Measurements from ENCODE around the gene ZC3H6.

Gene ZC3H6

GRCh38 chr2:112290088-112290487 lies 14.7 kb downstream of the ZC3H6 start:
- no peaks in the 10 kb centered on the region for H3K79me2 ChIP-seq (ENCODE audit: insufficient read depth, low read length)
- H3K4me3 ChIP-seq (ENCODE audit: low read length, poor library complexity, severe bottlenecking) = no peak overlapping the region
- no peak for TF ChIP-seq CTCF (conservative IDR thresholded peaks at IDR 0.05; ENCODE audit: low read length)
- TF ChIP-seq EZH2phosphoT487 (IDR thresholded peaks at IDR 0.05; ENCODE audit: borderline replicate concordance) = no peak
- no peaks in the 10 kb centered on the region for H3K9me3 ChIP-seq (ENCODE audit: insufficient read depth, low read depth, low read length)
- no peaks in the 10 kb centered on the region for H3K27me3 ChIP-seq (ENCODE audit: insufficient read depth, low read length, poor library complexity, severe bottlenecking)
- no peaks in the 10 kb centered on the region for H3K4me1 ChIP-seq (ENCODE audit: insufficient read depth, low read length, poor library complexity, severe bottlenecking)
- no peak overlapping the region for H2AFZ ChIP-seq (ENCODE audit: low read length)
- H4K20me1 ChIP-seq (ENCODE audit: insufficient read depth, low read length, poor library complexity, severe bottlenecking) = no peaks in the 10 kb centered on the region
- H3K4me2 ChIP-seq (ENCODE audit: low read depth, low read length, poor library complexity, severe bottlenecking) = no peak overlapping the region
- no peak overlapping the region for H3K9ac ChIP-seq (ENCODE audit: low read depth, low read length, poor library complexity, severe bottlenecking)
- no peaks in the 10 kb centered on the region for H3K36me3 ChIP-seq (ENCODE audit: insufficient read depth, low read length)
- no peaks in the 10 kb centered on the region for H3F3A ChIP-seq (ENCODE audit: low read depth)
- no peaks in the 10 kb centered on the region for H3K9me2 ChIP-seq (replicated peaks; ENCODE audit: low read depth, low read length)

- no peaks in the 10 kb centered on the region for H3K79me2 ChIP-seq (ENCODE audit: insufficient read depth, low read length)
- H2AFZ ChIP-seq (ENCODE audit: low read length) = no peak overlapping the region
- no peak overlapping the region for H3K4me3 ChIP-seq (ENCODE audit: low read length, poor library complexity, severe bottlenecking)
- no peaks in the 10 kb centered on the region for H3K9me3 ChIP-seq (ENCODE audit: insufficient read depth, low read depth, low read length)
- no peaks in the 10 kb centered on the region for H3F3A ChIP-seq (ENCODE audit: low read depth)
- no peaks in the 10 kb centered on the region for H3K4me1 ChIP-seq (ENCODE audit: insufficient read depth, low read length, poor library complexity, severe bottlenecking)
- no peaks in the 10 kb centered on the region for H4K20me1 ChIP-seq (ENCODE audit: insufficient read depth, low read length, poor library complexity, severe bottlenecking)
- no peak overlapping the region for H3K9ac ChIP-seq (ENCODE audit: low read depth, low read length, poor library complexity, severe bottlenecking)
- H3K4me2 ChIP-seq (ENCODE audit: low read depth, low read length, poor library complexity, severe bottlenecking) = no peak overlapping the region
- no peaks in the 10 kb centered on the region for H3K27me3 ChIP-seq (ENCODE audit: insufficient read depth, low read length, poor library complexity, severe bottlenecking)
- no peaks in the 10 kb centered on the region for H3K9me2 ChIP-seq (replicated peaks; ENCODE audit: low read depth, low read length)
- no peak for TF ChIP-seq CTCF (conservative IDR thresholded peaks at IDR 0.05; ENCODE audit: low read length)
- no peaks in the 10 kb centered on the region for H3K36me3 ChIP-seq (ENCODE audit: insufficient read depth, low read length)
Observed at GRCh38 chr2:112290648-112291047, 15.3 kb downstream of the ZC3H6 start.

- Histone ChIP-seq H2AFZ (ENCODE audit: low read length) (no peak overlapping the region), H3K79me2 (ENCODE audit: insufficient read depth, low read length) (no peaks in the 10 kb centered on the region), H4K20me1 (ENCODE audit: insufficient read depth, low read length, poor library complexity, severe bottlenecking) (no peaks in the 10 kb centered on the region), H3K4me3 (ENCODE audit: low read length, poor library complexity, severe bottlenecking) (no peak overlapping the region), H3F3A (ENCODE audit: low read depth) (no peaks in the 10 kb centered on the region), H3K27me3 (ENCODE audit: insufficient read depth, low read length, poor library complexity, severe bottlenecking) (no peaks in the 10 kb centered on the region), H3K9ac (ENCODE audit: low read depth, low read length, poor library complexity, severe bottlenecking) (no peak overlapping the region), H3K4me1 (ENCODE audit: insufficient read depth, low read length, poor library complexity, severe bottlenecking) (no peaks in the 10 kb centered on the region), H3K4me2 (ENCODE audit: low read depth, low read length, poor library complexity, severe bottlenecking) (no peak overlapping the region), H3K9me2 (replicated peaks; ENCODE audit: low read depth, low read length) (no peaks in the 10 kb centered on the region), H3K36me3 (ENCODE audit: insufficient read depth, low read length) (no peaks in the 10 kb centered on the region), H3K9me3 (ENCODE audit: insufficient read depth, low read depth, low read length) (no peaks in the 10 kb centered on the region)
- no peak for TF ChIP-seq EZH2phosphoT487 (IDR thresholded peaks at IDR 0.05; ENCODE audit: borderline replicate concordance)
- TF ChIP-seq CTCF (conservative IDR thresholded peaks at IDR 0.05; ENCODE audit: low read length) = no peak
Observed at GRCh38 chr2:112293636-112294401, 18.4 kb downstream of the ZC3H6 start.
